Kasumi-1 (cell line): Measurements from ENCODE around the gene ACKR1.

Experiments
- DNase-seq, 2 experiments: peaks; one replicate each; lab custom pipeline; 2025; lab: John Stamatoyannopoulos, UW

ACKR1 gene

GRCh38 chr1:159187647-159188374 is 16.9 kb upstream of the ACKR1 start:
- no peak for DNase-seq

GRCh38 chr1:159188375-159188788 is 16.3 kb upstream of the ACKR1 start:
- no peak for DNase-seq

GRCh38 chr1:159190441-159190840 is 14.2 kb upstream of the ACKR1 start:
- DNase-seq: no peak

- peak; percentile 3 for DNase-seq
These were observed 8.1 kb upstream of the ACKR1 start for GRCh38 chr1:159196543-159196942.

GRCh38 chr1:159197561-159198557 is 6.8 kb upstream of the ACKR1 start:
- DNase-seq: peak; percentile 78 to 80

GRCh38 chr1:159199901-159200300 is 4.8 kb upstream of the ACKR1 start:
- no peak for DNase-seq

GRCh38 chr1:159200769-159201168 is 3.9 kb upstream of the ACKR1 start:
- DNase-seq: no peak

- no peak for DNase-seq
These were observed 3.0 kb upstream of the ACKR1 start for GRCh38 chr1:159201642-159202041.

GRCh38 chr1:159203610-159204009 is 1.1 kb upstream of the ACKR1 start:
- no peak for DNase-seq

- no peak for DNase-seq
These were observed 550 bp downstream of the ACKR1 start for GRCh38 chr1:159205225-159205624.

- DNase-seq: no peak
These were observed 1.4 kb downstream of the ACKR1 start for GRCh38 chr1:159206110-159206509.

- DNase-seq: no peak
These were observed 2.4 kb downstream of the ACKR1 start for GRCh38 chr1:159207080-159207479.

GRCh38 chr1:159207774-159208173 is 3.1 kb downstream of the ACKR1 start:
- DNase-seq: no peak

- no peak for DNase-seq
These were observed 3.6 kb downstream of the ACKR1 start for GRCh38 chr1:159208175-159208825.

- no peak for DNase-seq
These were observed 4.4 kb downstream of the ACKR1 start for GRCh38 chr1:159209061-159209460.

- peak; percentile 7 to 43 for DNase-seq
These were observed 6.9 kb downstream of the ACKR1 start for GRCh38 chr1:159211331-159212136.

GRCh38 chr1:159212596-159212995 is 7.9 kb downstream of the ACKR1 start:
- no peak for DNase-seq

GRCh38 chr1:159214149-159214760 is 9.6 kb downstream of the ACKR1 start:
- DNase-seq: peak; percentile 40 to 74

GRCh38 chr1:159218649-159219636 is 14.3 kb downstream of the ACKR1 start:
- DNase-seq: no peak
